SK-N-SH treated with all-trans-retinoic acid at 6 μM for 48 hours (cell line): ENCODE measurements around the gene CLK3.

Experiments used
- OSR1 ChIP-seq: fragments of 250-450 bp; sonication (Bioruptor Pico); IDR thresholded peaks from 2 replicates; pipeline ENCODE4 v1.8.0; 2022; ENCODE audit warnings: moderate library complexity, mild to moderate bottlenecking, inconsistent platforms
- ZC3H10 ChIP-seq: fragments of 250-450 bp; sonication (Bioruptor Pico); IDR thresholded peaks from 2 replicates; pipeline ENCODE4 v1.5.1; 2021; ENCODE audit warnings: mild to moderate bottlenecking, moderate library complexity
- ZFP30 ChIP-seq: fragments of 450-650 bp; formaldehyde crosslinking; IDR thresholded peaks from 2 replicates; pipeline ENCODE4 v1.5.0; 2022; ENCODE audit warnings: mild to moderate bottlenecking, moderate library complexity
- ZNF8 ChIP-seq: fragments of 450-650 bp; formaldehyde crosslinking; IDR thresholded peaks from 2 replicates; pipeline ENCODE4 v1.5.0; 2020; ENCODE audit warnings: mild to moderate bottlenecking, moderate library complexity
- TF ChIP-seq, protein P1 (sequence below): fragments of 250-450 bp; sonication (Bioruptor Pico); IDR thresholded peaks from 2 replicates; pipeline ENCODE4 v1.8.0; 2020; ENCODE audit warnings: mild to moderate bottlenecking, moderate library complexity, borderline replicate concordance
- TF ChIP-seq, protein P2 (sequence below): fragments of 250-450 bp; sonication (Bioruptor Pico); IDR thresholded peaks from 2 replicates; pipeline ENCODE4 v1.5.0; 2020; ENCODE audit warnings: mild to moderate bottlenecking, moderate library complexity

DNA sequence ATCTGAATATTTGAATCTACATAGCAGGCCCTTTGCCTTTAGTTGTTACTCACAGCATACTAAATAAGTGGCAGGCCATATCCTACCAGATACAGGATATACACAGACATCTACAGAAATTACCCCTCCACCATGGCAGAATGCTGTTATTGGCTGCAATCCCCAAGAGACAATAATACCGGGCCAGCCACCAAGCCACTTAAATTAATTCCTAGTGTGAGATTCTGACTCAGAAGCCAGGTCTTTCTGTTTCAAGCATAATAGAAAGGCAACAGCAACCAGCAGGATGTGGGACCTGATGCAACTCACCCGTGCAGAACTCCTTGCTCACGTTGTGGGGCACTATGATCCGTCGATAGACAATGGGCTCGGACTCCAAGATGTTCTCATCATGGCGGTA lies 39.8 kb downstream of the CLK3 start:
- TF ChIP-seq ZFP30, result no peak
- no peak for TF ChIP-seq ZC3H10 (CRISPR knock-in tag)
- TF ChIP-seq, protein P1, sequence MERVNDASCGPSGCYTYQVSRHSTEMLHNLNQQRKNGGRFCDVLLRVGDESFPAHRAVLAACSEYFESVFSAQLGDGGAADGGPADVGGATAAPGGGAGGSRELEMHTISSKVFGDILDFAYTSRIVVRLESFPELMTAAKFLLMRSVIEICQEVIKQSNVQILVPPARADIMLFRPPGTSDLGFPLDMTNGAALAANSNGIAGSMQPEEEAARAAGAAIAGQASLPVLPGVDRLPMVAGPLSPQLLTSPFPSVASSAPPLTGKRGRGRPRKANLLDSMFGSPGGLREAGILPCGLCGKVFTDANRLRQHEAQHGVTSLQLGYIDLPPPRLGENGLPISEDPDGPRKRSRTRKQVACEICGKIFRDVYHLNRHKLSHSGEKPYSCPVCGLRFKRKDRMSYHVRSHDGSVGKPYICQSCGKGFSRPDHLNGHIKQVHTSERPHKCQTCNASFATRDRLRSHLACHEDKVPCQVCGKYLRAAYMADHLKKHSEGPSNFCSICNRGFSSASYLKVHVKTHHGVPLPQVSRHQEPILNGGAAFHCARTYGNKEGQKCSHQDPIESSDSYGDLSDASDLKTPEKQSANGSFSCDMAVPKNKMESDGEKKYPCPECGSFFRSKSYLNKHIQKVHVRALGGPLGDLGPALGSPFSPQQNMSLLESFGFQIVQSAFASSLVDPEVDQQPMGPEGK (CRISPR knock-in tag), result no peak
- TF ChIP-seq, protein P2, sequence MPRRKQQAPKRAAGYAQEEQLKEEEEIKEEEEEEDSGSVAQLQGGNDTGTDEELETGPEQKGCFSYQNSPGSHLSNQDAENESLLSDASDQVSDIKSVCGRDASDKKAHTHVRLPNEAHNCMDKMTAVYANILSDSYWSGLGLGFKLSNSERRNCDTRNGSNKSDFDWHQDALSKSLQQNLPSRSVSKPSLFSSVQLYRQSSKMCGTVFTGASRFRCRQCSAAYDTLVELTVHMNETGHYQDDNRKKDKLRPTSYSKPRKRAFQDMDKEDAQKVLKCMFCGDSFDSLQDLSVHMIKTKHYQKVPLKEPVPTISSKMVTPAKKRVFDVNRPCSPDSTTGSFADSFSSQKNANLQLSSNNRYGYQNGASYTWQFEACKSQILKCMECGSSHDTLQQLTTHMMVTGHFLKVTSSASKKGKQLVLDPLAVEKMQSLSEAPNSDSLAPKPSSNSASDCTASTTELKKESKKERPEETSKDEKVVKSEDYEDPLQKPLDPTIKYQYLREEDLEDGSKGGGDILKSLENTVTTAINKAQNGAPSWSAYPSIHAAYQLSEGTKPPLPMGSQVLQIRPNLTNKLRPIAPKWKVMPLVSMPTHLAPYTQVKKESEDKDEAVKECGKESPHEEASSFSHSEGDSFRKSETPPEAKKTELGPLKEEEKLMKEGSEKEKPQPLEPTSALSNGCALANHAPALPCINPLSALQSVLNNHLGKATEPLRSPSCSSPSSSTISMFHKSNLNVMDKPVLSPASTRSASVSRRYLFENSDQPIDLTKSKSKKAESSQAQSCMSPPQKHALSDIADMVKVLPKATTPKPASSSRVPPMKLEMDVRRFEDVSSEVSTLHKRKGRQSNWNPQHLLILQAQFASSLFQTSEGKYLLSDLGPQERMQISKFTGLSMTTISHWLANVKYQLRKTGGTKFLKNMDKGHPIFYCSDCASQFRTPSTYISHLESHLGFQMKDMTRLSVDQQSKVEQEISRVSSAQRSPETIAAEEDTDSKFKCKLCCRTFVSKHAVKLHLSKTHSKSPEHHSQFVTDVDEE (CRISPR knock-in tag), result no peak
- TF ChIP-seq OSR1 (CRISPR knock-in tag), result no peak
- TF ChIP-seq ZNF8 (CRISPR knock-in tag), result no peak
